ENCODE results near the gene PPP1CA. TPM values are rescaled to one million over a fixed set of nuclear protein-coding genes. Genes with fewer than 3 reads are reported as not detected.

Gene PPP1CA
- total and polyA plus RNA-seq, 5 donors, result 73.1 to 93.4 (median 79.4) TPM

DNA sequence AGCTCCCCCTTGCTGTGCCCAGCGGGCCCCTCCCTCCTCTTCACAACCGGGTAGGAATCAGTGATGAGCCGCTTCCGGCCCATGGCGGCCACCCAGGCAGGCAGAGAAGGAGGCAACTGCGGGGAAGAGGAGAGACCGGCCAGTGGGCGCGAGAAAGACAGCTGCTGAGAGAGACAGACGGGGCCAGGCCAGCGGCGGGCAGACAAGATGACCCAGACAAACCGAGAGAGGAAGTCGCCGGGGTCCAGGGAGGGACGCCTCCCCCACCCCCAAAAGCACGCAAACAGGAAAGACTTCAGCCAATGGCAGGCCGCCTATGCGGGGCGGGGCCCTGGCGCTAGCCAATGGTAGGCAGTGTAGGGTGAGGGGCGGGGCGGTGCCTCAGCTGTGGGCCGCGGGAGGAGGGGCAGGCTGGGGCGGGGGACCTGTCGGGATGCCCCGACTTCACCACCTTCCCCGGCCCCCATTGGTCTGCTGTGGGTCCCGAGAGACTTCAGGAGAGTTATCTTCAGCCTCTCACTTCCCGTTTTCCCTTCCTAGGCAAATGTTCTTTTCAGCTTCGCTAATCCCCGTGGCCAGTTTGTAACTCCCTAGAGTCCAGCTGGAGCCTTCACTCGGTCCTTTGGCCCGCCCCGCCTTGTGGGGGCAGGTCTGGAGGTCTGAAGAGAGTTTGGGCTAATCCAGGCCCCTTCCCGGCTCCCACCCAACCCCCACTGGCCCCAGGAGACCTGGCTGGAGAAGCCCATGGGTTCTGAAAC lies 48.2 kb downstream of the PPP1CA start, which contains the start of gene POLD4:
POLD4 (minus strand) TSS at position 230 of the 758 bp plus-strand sequence; CDS start at position 83, 147 bp downstream.
- no peaks in the 10 kb centered on the region for H3K9me3 ChIP-seq (ENCODE audit: control insufficient read depth, low read length)
- DNase-seq (peak; percentile 99 to 100 (median 100)), ATAC-seq (peak; percentile 91 to 93)
- no peaks in the 10 kb centered on the region for H3K27me3 ChIP-seq (ENCODE audit: control insufficient read depth, insufficient read depth)
- peak within 1 kb of the TSS; percentile 97 for H3K27ac ChIP-seq (ENCODE audit: low read length)
- peaks cover 29% of the 10 kb centered on the region for H3K4me1 ChIP-seq (ENCODE audit: control insufficient read depth, insufficient read depth, low read length)
- H3K4me3 ChIP-seq (ENCODE audit: low read length), result peak within 1 kb of the TSS; percentile 62
- intact Hi-C loops (cut with DNase I), result loop anchor here in 1 of 4 donors (5.0 kb wide), 1 partner anchor 39 kb away; the partner anchor contains the start of gene RAD9A
- WGBS, result under 1% methylated on average over 37 of the region's 37 CpGs

DNA sequence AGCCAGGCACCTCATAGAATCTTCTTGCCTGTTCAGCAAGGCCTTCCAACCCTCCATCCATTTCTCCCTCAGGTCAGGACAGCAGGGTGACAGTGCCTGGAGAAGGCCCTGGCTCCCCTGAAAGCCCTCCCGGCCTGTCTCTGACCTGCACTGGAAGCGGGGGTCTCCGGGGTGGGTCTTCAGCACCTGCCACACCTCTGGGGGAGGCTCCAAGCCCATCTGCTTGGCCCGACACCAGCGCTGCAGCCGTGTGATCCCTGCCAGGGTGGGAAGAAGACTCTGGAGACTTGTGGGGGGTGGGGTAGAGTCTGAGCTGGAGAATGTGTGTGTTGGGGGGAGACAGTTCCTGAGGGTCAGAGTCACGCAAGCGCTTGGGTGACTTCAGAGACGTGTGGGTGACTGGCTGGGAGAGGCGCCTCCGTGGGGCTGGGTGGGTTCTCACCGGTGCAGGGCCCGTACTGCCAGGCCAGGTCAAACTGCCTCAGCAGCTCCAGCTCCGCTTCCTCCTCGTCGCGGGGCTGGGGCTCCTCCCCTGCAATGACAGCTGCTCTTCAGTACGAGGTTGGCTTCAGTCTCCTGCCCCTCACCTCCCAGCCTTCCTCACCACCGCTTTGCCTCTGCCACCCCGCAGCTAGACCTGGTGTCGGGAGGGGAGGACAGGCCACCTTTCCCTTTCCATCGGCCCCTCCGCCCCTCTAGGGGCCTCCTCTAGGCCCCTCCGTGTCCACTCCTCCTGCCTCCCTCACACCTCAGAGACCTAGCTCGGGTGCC lies 48.9 kb downstream of the PPP1CA start:
- peak in 2 of 3 donors; percentile 47 to 65 for DNase-seq
- Histone ChIP-seq H3K4me1 (ENCODE audit: control insufficient read depth, insufficient read depth, low read length) (peaks cover 29% of the 10 kb centered on the region), H3K27me3 (ENCODE audit: control insufficient read depth, insufficient read depth) (no peaks in the 10 kb centered on the region), H3K27ac (ENCODE audit: low read length) (peak overlapping the region; percentile 97), H3K9me3 (ENCODE audit: control insufficient read depth, low read length) (no peaks in the 10 kb centered on the region), H3K4me3 (ENCODE audit: low read length) (peak overlapping the region; percentile 62)
- 7% methylated on average over 25 of the region's 25 CpGs for WGBS
- intact Hi-C loops (cut with DNase I), result loop anchor here in 1 of 4 donors (5.0 kb wide), 1 partner anchor 40 kb away; the partner anchor contains the start of gene RAD9A
- peak; percentile 3 to 5 for ATAC-seq

- no peak overlapping the region for H3K4me3 ChIP-seq (ENCODE audit: low read length)
- H3K27me3 ChIP-seq (ENCODE audit: control insufficient read depth, insufficient read depth), result no peaks in the 10 kb centered on the region
- peak overlapping the region; percentile 73 for H3K27ac ChIP-seq (ENCODE audit: low read length)
- 54% methylated on average over 11 of the region's 11 CpGs for WGBS
- intact Hi-C loops (cut with DNase I), result loop anchor here in 2 of 4 donors (2.0 to 5.0 kb wide), 2 partner anchors 33 to 41 kb away; partner anchors contain the start of gene RAD9A (in 1 of the 2)
- no peaks in the 10 kb centered on the region for H3K9me3 ChIP-seq (ENCODE audit: control insufficient read depth, low read length)
- H3K4me1 ChIP-seq (ENCODE audit: control insufficient read depth, insufficient read depth, low read length), result peaks cover 25% of the 10 kb centered on the region
- DNase-seq, result peak; percentile 48 to 79 (median 78)
- ATAC-seq, result no peak
These were observed 50.2 kb downstream of the PPP1CA start for GRCh38 chr11:67351275-67352005.

DNA sequence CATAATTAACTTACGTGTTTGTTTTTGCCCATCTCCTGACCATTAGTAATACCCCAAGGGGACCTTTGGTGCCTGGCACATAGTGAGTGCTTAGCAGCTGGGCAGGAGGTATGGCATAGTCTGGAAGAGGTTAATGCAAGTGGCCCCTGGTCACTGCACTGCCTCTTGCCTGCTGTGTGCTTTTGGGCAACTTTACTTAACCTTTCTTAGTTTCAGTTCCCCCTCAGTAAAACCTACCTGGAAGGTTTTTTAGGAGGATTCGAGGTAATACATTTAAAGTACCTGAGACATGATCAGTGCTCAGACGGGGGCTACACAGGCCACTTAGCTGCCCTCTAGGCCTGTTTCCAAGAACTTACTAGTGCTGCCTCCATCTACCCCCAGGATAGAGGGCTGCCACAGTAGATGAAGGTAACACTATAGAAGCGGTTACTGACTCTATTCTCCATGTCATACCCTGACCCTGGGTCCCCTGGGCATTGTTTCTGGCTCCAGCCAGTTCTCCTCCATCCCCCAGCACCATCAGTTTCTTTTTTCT lies 51.7 kb downstream of the PPP1CA start:
- ATAC-seq, result no peak
- H3K27ac ChIP-seq (ENCODE audit: low read length), result peak overlapping the region; percentile 73
- intact Hi-C loops (cut with DNase I), result loop anchor here in 3 of 4 donors (2.0 to 5.0 kb wide), 3 partner anchors 32 to 42 kb away; partner anchors contain the start of gene RAD9A (in 1 of the 3)

DNA sequence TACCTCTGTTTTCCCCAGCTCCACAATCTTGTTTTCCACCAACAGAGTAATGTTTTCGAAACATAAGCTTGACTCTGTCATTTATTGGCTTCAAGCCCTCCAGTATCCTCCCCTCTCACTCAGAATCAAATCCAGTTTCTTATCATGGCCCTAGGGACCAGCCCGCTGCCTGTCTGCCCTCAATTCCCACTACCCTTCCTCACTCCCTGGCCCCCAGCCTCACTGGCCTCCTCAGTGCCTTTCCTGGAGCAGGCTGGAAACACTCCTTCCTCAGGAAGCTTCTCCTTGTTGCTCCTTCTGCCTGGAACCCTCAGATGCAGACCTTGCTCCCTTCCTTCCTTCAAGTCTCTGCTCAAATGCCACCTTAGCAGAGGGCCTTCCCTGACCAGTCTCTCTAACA lies 52.2 kb downstream of the PPP1CA start:
- H3K4me1 ChIP-seq (ENCODE audit: control insufficient read depth, insufficient read depth, low read length), result peaks cover 10% of the 10 kb centered on the region
- WGBS, result 48% methylated on average over 2 of the region's 2 CpGs

More for the DNA sequence above, 51.7 kb downstream of the PPP1CA start:
- peaks cover 14% of the 10 kb centered on the region for H3K4me1 ChIP-seq (ENCODE audit: control insufficient read depth, insufficient read depth, low read length)
- no peaks in the 10 kb centered on the region for H3K9me3 ChIP-seq (ENCODE audit: control insufficient read depth, low read length)
- no peak overlapping the region for H3K4me3 ChIP-seq (ENCODE audit: low read length)
- WGBS, result 84% methylated on average over 4 of the region's 4 CpGs
- no peaks in the 10 kb centered on the region for H3K27me3 ChIP-seq (ENCODE audit: control insufficient read depth, insufficient read depth)
- no peak for DNase-seq

GRCh38 chr11:67349036-67349435 lies 52.6 kb downstream of the PPP1CA start:
- peak overlapping the region; percentile 71 for H3K27ac ChIP-seq (ENCODE audit: low read length)
- intact Hi-C loops (cut with DNase I), result loop anchor here in 1 of 4 donors (5.0 kb wide), 1 partner anchor 33 kb away; no protein-coding TSS in a partner anchor
- WGBS, result 61% methylated on average over 5 of the region's 5 CpGs

More for the DNA sequence above, 52.2 kb downstream of the PPP1CA start:
- DNase-seq, result peak in 2 of 3 donors; percentile 73 to 77
- Histone ChIP-seq H3K27ac (ENCODE audit: low read length) (peak overlapping the region; percentile 73), H3K4me3 (ENCODE audit: low read length) (no peak overlapping the region), H3K9me3 (ENCODE audit: control insufficient read depth, low read length) (no peaks in the 10 kb centered on the region), H3K27me3 (ENCODE audit: control insufficient read depth, insufficient read depth) (no peaks in the 10 kb centered on the region)
- no peak for ATAC-seq
- intact Hi-C loops (cut with DNase I), result loop anchor here in 1 of 4 donors (5.0 kb wide), 1 partner anchor 33 kb away; no protein-coding TSS in a partner anchor

More at GRCh38 chr11:67349036-67349435, 52.6 kb downstream of the PPP1CA start:
- Histone ChIP-seq H3K9me3 (ENCODE audit: control insufficient read depth, low read length) (no peaks in the 10 kb centered on the region), H3K4me3 (ENCODE audit: low read length) (no peak overlapping the region), H3K27me3 (ENCODE audit: control insufficient read depth, insufficient read depth) (no peaks in the 10 kb centered on the region), H3K4me1 (ENCODE audit: control insufficient read depth, insufficient read depth, low read length) (peaks cover 10% of the 10 kb centered on the region)
- DNase-seq (no peak), ATAC-seq (no peak)

Other genes with a start within 250 kb of the PPP1CA start
- 10 to 100 TPM; 50.4 to 56.5 (median 52.5) TPM for gene GRK2, start 135.4 kb downstream of the PPP1CA start, total RNA-seq
- gene GRK2, start 135.4 kb downstream of the PPP1CA start, polyA plus RNA-seq, result 56.6 TPM
- 10 to 100 TPM; 20.0 to 25.3 (median 22.8) TPM for gene ANKRD13D, start 112.6 kb downstream of the PPP1CA start, total RNA-seq
- 18.0 TPM for gene ANKRD13D, start 112.6 kb downstream of the PPP1CA start, polyA plus RNA-seq
- 10 to 100 TPM; 23.9 to 25.9 (median 25.1) TPM for gene SSH3, start 98.3 kb downstream of the PPP1CA start, total RNA-seq
- 14.9 TPM for gene SSH3, start 98.3 kb downstream of the PPP1CA start, polyA plus RNA-seq
- gene POLD4, start 48.3 kb downstream of the PPP1CA start, total RNA-seq, result 10 to 100 TPM; 53.8 to 86.6 (median 65.3) TPM
- 124 TPM for gene POLD4, start 48.3 kb downstream of the PPP1CA start, polyA plus RNA-seq
- 1 to 10 TPM; 2.9 to 6.1 (median 3.0) TPM for gene CLCF1, start 28.3 kb downstream of the PPP1CA start, total RNA-seq
- gene CLCF1, start 28.3 kb downstream of the PPP1CA start, polyA plus RNA-seq, result 3.7 TPM
- 10 to 100 TPM in 1 of 4 donors, 1 to 10 TPM in 3; 7.9 to 11.7 (median 9.4) TPM for gene RAD9A, start 9.9 kb downstream of the PPP1CA start, total RNA-seq
- 7.3 TPM for gene RAD9A, start 9.9 kb downstream of the PPP1CA start, polyA plus RNA-seq
- gene TBC1D10C, start 2.2 kb upstream of the PPP1CA start, total RNA-seq, result 1 to 10 TPM in 3 of 4 donors, under 1 TPM in 1; 0.67 to 2.7 (median 1.8) TPM
- 0.86 TPM for gene TBC1D10C, start 2.2 kb upstream of the PPP1CA start, polyA plus RNA-seq
- gene CARNS1, start 13.8 kb upstream of the PPP1CA start, total RNA-seq, result 10 to 100 TPM in 2 of 4 donors, 1 to 10 TPM in 2; 5.1 to 23.6 (median 9.3) TPM
- gene CARNS1, start 13.8 kb upstream of the PPP1CA start, polyA plus RNA-seq, result 5.2 TPM
- 10 to 100 TPM; 29.0 to 31.3 (median 29.5) TPM for gene RPS6KB2, start 26.6 kb upstream of the PPP1CA start, total RNA-seq
- 39.6 TPM for gene RPS6KB2, start 26.6 kb upstream of the PPP1CA start, polyA plus RNA-seq
- gene PTPRCAP, start 35.8 kb upstream of the PPP1CA start, total RNA-seq, result 1 to 10 TPM; 1.2 to 3.4 (median 1.9) TPM
- 1.6 TPM for gene PTPRCAP, start 35.8 kb upstream of the PPP1CA start, polyA plus RNA-seq
- 10 to 100 TPM; 23.5 to 38.2 (median 29.6) TPM for gene CORO1B, start 41.6 kb upstream of the PPP1CA start, total RNA-seq
- gene CORO1B, start 41.6 kb upstream of the PPP1CA start, polyA plus RNA-seq, result 20.8 TPM
- not detected for gene GPR152, start 50.9 kb upstream of the PPP1CA start, total RNA-seq
- not detected for gene GPR152, start 50.9 kb upstream of the PPP1CA start, polyA plus RNA-seq
- 1 to 10 TPM; 1.1 to 1.8 (median 1.5) TPM for gene CABP4, start 53.5 kb upstream of the PPP1CA start, total RNA-seq
- gene CABP4, start 53.5 kb upstream of the PPP1CA start, polyA plus RNA-seq, result 0.81 TPM
- 10 to 100 TPM; 61.7 to 78.2 (median 65.4) TPM for gene TMEM134, start 67.4 kb upstream of the PPP1CA start, total RNA-seq
- gene TMEM134, start 67.4 kb upstream of the PPP1CA start, polyA plus RNA-seq, result 82.3 TPM
- gene AIP, start 81.2 kb upstream of the PPP1CA start, total RNA-seq, result 10 to 100 TPM; 50.8 to 64.5 (median 64.2) TPM
- 74.2 TPM for gene AIP, start 81.2 kb upstream of the PPP1CA start, polyA plus RNA-seq
- 10 to 100 TPM; 19.4 to 26.3 (median 24.1) TPM for gene PITPNM1, start 103.5 kb upstream of the PPP1CA start, total RNA-seq
- gene PITPNM1, start 103.5 kb upstream of the PPP1CA start, polyA plus RNA-seq, result 13.7 TPM
- 10 to 100 TPM; 31.5 to 52.7 (median 49.9) TPM for gene CDK2AP2, start 106.3 kb upstream of the PPP1CA start, total RNA-seq
- gene CDK2AP2, start 106.3 kb upstream of the PPP1CA start, polyA plus RNA-seq, result 65.2 TPM
- not detected for gene CABP2, start 121.6 kb upstream of the PPP1CA start, total RNA-seq
- gene CABP2, start 121.6 kb upstream of the PPP1CA start, polyA plus RNA-seq, result not detected
- 100 to 1,000 TPM; 323 to 411 (median 377) TPM for gene GSTP1, start 182.0 kb upstream of the PPP1CA start, total RNA-seq
- gene GSTP1, start 182.0 kb upstream of the PPP1CA start, polyA plus RNA-seq, result 501 TPM
- gene NDUFV1, start 205.1 kb upstream of the PPP1CA start, total RNA-seq, result 100 to 1,000 TPM; 375 to 462 (median 435) TPM
- 380 TPM for gene NDUFV1, start 205.1 kb upstream of the PPP1CA start, polyA plus RNA-seq
- 100 to 1,000 TPM in 1 of 4 donors, 10 to 100 TPM in 3; 45.6 to 105 (median 79.6) TPM for gene NUDT8, start 228.1 kb upstream of the PPP1CA start, total RNA-seq
- gene NUDT8, start 228.1 kb upstream of the PPP1CA start, polyA plus RNA-seq, result 121 TPM
- not detected for gene TBX10, start 237.9 kb upstream of the PPP1CA start, total RNA-seq
- gene TBX10, start 237.9 kb upstream of the PPP1CA start, polyA plus RNA-seq, result not detected
- not detected for gene ACY3, start 248.9 kb upstream of the PPP1CA start, total RNA-seq
- gene ACY3, start 248.9 kb upstream of the PPP1CA start, polyA plus RNA-seq, result not detected

Data from right cardiac atrium (tissue), 5 donors.